IMR-90 (cell line): ENCODE data around the gene CCN5.

Source experiments
- CEBPB ChIP-seq: IDR thresholded peaks from 2 replicates; pipeline ENCODE4 v1.6.1; 2012; ENCODE audit warnings: low read depth, low read length, improper control_type of control experiment
- FOS ChIP-seq: fragments of 150-350 bp; IDR thresholded peaks from 2 replicates; pipeline ENCODE4 v1.6.1; 2016; ENCODE audit warnings: low read depth, low read length
- MAFK ChIP-seq: IDR thresholded peaks from 2 replicates; pipeline ENCODE4 v1.6.1; 2012; ENCODE audit warnings: low read depth, low read length, improper control_type of control experiment
- MAZ ChIP-seq: IDR thresholded peaks from 2 replicates; pipeline ENCODE4 v1.6.1; 2012; ENCODE audit warnings: low read depth, mild to moderate bottlenecking, low read length, improper control_type of control experiment, moderate library complexity, borderline replicate concordance
- MXI1 ChIP-seq: IDR thresholded peaks from 2 replicates; pipeline ENCODE4 v1.6.1; 2012; ENCODE audit warnings: low read depth, mild to moderate bottlenecking, low read length, moderate library complexity, borderline replicate concordance
- NFE2L2 ChIP-seq: fragments of 150-350 bp; IDR thresholded peaks from 2 replicates; pipeline ENCODE4 v1.6.1; 2016; ENCODE audit warnings: low read depth, mild to moderate bottlenecking, low read length
- POLR2A ChIP-seq: IDR thresholded peaks from 2 replicates; pipeline ENCODE4 v1.6.1; 2012; ENCODE audit warnings: mild to moderate bottlenecking, low read depth, low read length
- RAD21 ChIP-seq: IDR thresholded peaks from 2 replicates; pipeline ENCODE4 v1.6.1; 2012; ENCODE audit warnings: low read length, improper control_type of control experiment
- RCOR1 ChIP-seq: IDR thresholded peaks from 2 replicates; pipeline ENCODE4 v1.6.1; 2012; ENCODE audit warnings: mild to moderate bottlenecking, low read length, improper control_type of control experiment; ENCODE audit not compliant: insufficient replicate concordance
- TF ChIP-seq, protein P1 (sequence below): conservative IDR thresholded peaks from 2 replicates; pipeline ENCODE4 v1.5.1; 2012; ENCODE audit warnings: mild to moderate bottlenecking, low read depth, low read length, improper control_type of control experiment
- TF ChIP-seq, protein P2 (sequence below): fragments of 150-350 bp; IDR thresholded peaks from 2 replicates; pipeline ENCODE4 v1.6.1; 2017; ENCODE audit warnings: mild to moderate bottlenecking, antibody characterized with exemption, low read length, low read depth
- TF ChIP-seq, protein P3 (sequence below): fragments of 150-350 bp; IDR thresholded peaks from 2 replicates; pipeline ENCODE4 v1.6.1; 2016; ENCODE audit warnings: low read depth, mild to moderate bottlenecking, low read length, moderate library complexity, borderline replicate concordance

DNA sequence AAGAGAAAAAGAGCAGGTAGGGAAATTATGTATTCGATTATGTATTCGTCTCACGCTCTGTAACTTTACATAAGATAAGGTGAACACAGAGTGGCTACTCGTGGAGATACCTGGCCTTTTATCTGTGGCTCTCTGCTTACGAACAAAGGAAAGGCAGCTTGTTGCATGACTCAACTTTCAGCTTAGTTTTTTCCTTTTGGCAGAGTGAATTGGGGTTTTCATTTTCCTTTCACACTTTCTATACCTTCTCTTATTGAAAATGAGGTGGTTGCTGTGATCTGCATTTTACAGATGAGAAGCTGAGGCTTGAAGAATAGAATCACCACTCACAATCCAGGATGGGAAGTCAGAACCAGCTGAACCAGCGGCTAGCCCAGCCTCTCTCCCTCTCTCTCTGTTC lies 17.2 kb downstream of the CCN5 start:
- TF ChIP-seq, protein P1, sequence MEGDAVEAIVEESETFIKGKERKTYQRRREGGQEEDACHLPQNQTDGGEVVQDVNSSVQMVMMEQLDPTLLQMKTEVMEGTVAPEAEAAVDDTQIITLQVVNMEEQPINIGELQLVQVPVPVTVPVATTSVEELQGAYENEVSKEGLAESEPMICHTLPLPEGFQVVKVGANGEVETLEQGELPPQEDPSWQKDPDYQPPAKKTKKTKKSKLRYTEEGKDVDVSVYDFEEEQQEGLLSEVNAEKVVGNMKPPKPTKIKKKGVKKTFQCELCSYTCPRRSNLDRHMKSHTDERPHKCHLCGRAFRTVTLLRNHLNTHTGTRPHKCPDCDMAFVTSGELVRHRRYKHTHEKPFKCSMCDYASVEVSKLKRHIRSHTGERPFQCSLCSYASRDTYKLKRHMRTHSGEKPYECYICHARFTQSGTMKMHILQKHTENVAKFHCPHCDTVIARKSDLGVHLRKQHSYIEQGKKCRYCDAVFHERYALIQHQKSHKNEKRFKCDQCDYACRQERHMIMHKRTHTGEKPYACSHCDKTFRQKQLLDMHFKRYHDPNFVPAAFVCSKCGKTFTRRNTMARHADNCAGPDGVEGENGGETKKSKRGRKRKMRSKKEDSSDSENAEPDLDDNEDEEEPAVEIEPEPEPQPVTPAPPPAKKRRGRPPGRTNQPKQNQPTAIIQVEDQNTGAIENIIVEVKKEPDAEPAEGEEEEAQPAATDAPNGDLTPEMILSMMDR: no peak
- TF ChIP-seq POLR2A: no peak
- no peak for TF ChIP-seq MAFK
- TF ChIP-seq RAD21: no peak
- TF ChIP-seq CEBPB: no peak
- TF ChIP-seq NFE2L2: no peak
- no peak for TF ChIP-seq MXI1
- TF ChIP-seq FOS: no peak
- TF ChIP-seq, protein P2, sequence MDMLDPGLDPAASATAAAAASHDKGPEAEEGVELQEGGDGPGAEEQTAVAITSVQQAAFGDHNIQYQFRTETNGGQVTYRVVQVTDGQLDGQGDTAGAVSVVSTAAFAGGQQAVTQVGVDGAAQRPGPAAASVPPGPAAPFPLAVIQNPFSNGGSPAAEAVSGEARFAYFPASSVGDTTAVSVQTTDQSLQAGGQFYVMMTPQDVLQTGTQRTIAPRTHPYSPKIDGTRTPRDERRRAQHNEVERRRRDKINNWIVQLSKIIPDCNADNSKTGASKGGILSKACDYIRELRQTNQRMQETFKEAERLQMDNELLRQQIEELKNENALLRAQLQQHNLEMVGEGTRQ: no peak
- no peak for TF ChIP-seq RCOR1
- TF ChIP-seq, protein P3, sequence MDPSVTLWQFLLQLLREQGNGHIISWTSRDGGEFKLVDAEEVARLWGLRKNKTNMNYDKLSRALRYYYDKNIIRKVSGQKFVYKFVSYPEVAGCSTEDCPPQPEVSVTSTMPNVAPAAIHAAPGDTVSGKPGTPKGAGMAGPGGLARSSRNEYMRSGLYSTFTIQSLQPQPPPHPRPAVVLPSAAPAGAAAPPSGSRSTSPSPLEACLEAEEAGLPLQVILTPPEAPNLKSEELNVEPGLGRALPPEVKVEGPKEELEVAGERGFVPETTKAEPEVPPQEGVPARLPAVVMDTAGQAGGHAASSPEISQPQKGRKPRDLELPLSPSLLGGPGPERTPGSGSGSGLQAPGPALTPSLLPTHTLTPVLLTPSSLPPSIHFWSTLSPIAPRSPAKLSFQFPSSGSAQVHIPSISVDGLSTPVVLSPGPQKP: no peak
- TF ChIP-seq MAZ: no peak
